PFSK-1 (cell line): Measurements from ENCODE around the gene HS1BP3.

ENCODE experiments used
- FOXP2 ChIP-seq: optimal IDR thresholded peaks from 2 replicates; pipeline ENCODE3; 2011; ENCODE audit warnings: borderline replicate concordance, control low read depth, inconsistent platforms; ENCODE audit not compliant: insufficient read depth; ENCODE audit errors: extremely low read length, extremely low read depth
- POLR2AphosphoS5 ChIP-seq: IDR thresholded peaks from 2 replicates; pipeline ENCODE4 v1.6.1; 2012; ENCODE audit warnings: low read depth, mild to moderate bottlenecking, control low read depth, low read length, moderate library complexity
- REST ChIP-seq, 2 experiments: IDR thresholded peaks; 2 replicates each; pipeline versions ENCODE4 v1.6.1 to v1.8.0; 2011 to 2012; ENCODE audit warnings: low read depth in 2 of 2, low read length in 2 of 2, control low read depth in 1 of 2, inconsistent platforms in 1 of 2, mild to moderate bottlenecking in 1 of 2, moderate library complexity in 1 of 2; ENCODE audit not compliant: insufficient read depth in 1 of 2
- SIN3A ChIP-seq: IDR thresholded peaks from 2 replicates; pipeline ENCODE4 v1.6.1; 2012; ENCODE audit warnings: mild to moderate bottlenecking, low read length, moderate library complexity, borderline replicate concordance; ENCODE audit not compliant: insufficient read depth
- TAF1 ChIP-seq: IDR thresholded peaks from 2 replicates; pipeline ENCODE4 v1.6.1; 2012; ENCODE audit warnings: low read length, control low read depth, borderline replicate concordance; ENCODE audit not compliant: insufficient read depth

- TF ChIP-seq SIN3A (no peak), REST (IDR thresholded peaks at IDR 0.05; ENCODE audit: insufficient read depth in 1 of 2, low read depth in 2 of 2, low read length in 2 of 2) (no peak), TAF1 (no peak), POLR2AphosphoS5 (no peak), FOXP2 (no peak)
Observed at GRCh38 chr2:20643060-20643459, 7.8 kb downstream of the HS1BP3 start.
